HepG2 (cell line): Measurements from ENCODE around the gene HPCAL1. TPM values are rescaled to one million over a fixed set of nuclear protein-coding genes. Genes with fewer than 3 reads are reported as not detected.
A peak's percentile ranks its signal among the peaks of the same experiment; 100 is the strongest.

Experiments used
- ASH2L ChIP-seq: fragments of 300-600, 200-600 bp; sonication (generic); IDR thresholded peaks from 2 replicates; pipeline ENCODE4 v1.7.0; 2017; ENCODE audit warnings: low read depth, mild to moderate bottlenecking, moderate library complexity, mixed read lengths, low read length; ENCODE audit not compliant: insufficient read length
- ATAD3A ChIP-seq: sonication (generic); formaldehyde crosslinking; IDR thresholded peaks from 2 replicates; pipeline ENCODE4 v1.4.0; 2020; ENCODE audit warnings: missing genetic modification reagents
- ATF1 ChIP-seq: IDR thresholded peaks from 2 replicates; pipeline ENCODE4 v1.6.1; 2016; ENCODE audit warnings: mild to moderate bottlenecking, control low read depth
- BORCS8-MEF2B ChIP-seq: sonication (generic); formaldehyde crosslinking; IDR thresholded peaks from 2 replicates; pipeline ENCODE4 v1.8.0; 2022; ENCODE audit warnings: mild to moderate bottlenecking, missing genetic modification reagents
- CBFB ChIP-seq: sonication (generic); formaldehyde crosslinking; IDR thresholded peaks from 2 replicates; pipeline ENCODE4 v1.4.0; 2020; ENCODE audit warnings: missing genetic modification reagents
- CBX5 ChIP-seq: sonication (generic); formaldehyde crosslinking; IDR thresholded peaks from 2 replicates; pipeline ENCODE4 v1.4.0; 2020; ENCODE audit warnings: missing genetic modification reagents, borderline replicate concordance
- EP300 ChIP-seq, 3 experiments: sonication (generic) in 1 of 3; formaldehyde crosslinking in 1 of 3; IDR thresholded peaks; 2 replicates each; pipeline versions ENCODE4 v1.5.1 to v1.6.1; 2011 to 2020; ENCODE audit warnings: low read depth in 2 of 3, low read length in 2 of 3, borderline replicate concordance in 1 of 3, improper control_type of control experiment in 1 of 3, mild to moderate bottlenecking in 1 of 3, missing genetic modification reagents in 1 of 3, moderate library complexity in 1 of 3
- FOSL2 ChIP-seq: sonication (generic); formaldehyde crosslinking; IDR thresholded peaks from 2 replicates; pipeline ENCODE4 v1.4.0; 2020; ENCODE audit warnings: missing genetic modification reagents
- GFI1 ChIP-seq: sonication (generic); formaldehyde crosslinking; IDR thresholded peaks from 2 replicates; pipeline ENCODE4 v1.5.0; 2020; ENCODE audit warnings: missing genetic modification reagents, mild to moderate bottlenecking, borderline replicate concordance
- HNF4A ChIP-seq: sonication (generic); formaldehyde crosslinking; IDR thresholded peaks from 2 replicates; pipeline ENCODE4 v1.4.0; 2020; ENCODE audit warnings: missing genetic modification reagents
- HOXA7 ChIP-seq: sonication (generic); formaldehyde crosslinking; IDR thresholded peaks from 2 replicates; pipeline ENCODE4 v1.8.1; 2022; ENCODE audit warnings: mild to moderate bottlenecking, missing genetic modification reagents, moderate library complexity
- KAT2B ChIP-seq: fragments of 150-350 bp; IDR thresholded peaks from 2 replicates; pipeline ENCODE4 v1.6.1; 2014; ENCODE audit warnings: low read depth, low read length, borderline replicate concordance
- KLF15 ChIP-seq: sonication (generic); formaldehyde crosslinking; IDR thresholded peaks from 2 replicates; pipeline ENCODE4 v1.8.1; 2023; ENCODE audit warnings: borderline replicate concordance, mild to moderate bottlenecking, inconsistent platforms, missing genetic modification reagents, mixed read lengths
- SIX1 ChIP-seq: sonication (generic); formaldehyde crosslinking; IDR thresholded peaks from 2 replicates; pipeline ENCODE4 v1.4.0; 2020; ENCODE audit warnings: missing genetic modification reagents, borderline replicate concordance
- TOE1 ChIP-seq: sonication (generic); formaldehyde crosslinking; IDR thresholded peaks from 2 replicates; pipeline ENCODE4 v1.4.0; 2020; ENCODE audit warnings: mild to moderate bottlenecking, missing genetic modification reagents
- YEATS4 ChIP-seq: sonication (generic); formaldehyde crosslinking; IDR thresholded peaks from 2 replicates; pipeline ENCODE4 v1.4.0; 2020; ENCODE audit warnings: missing genetic modification reagents, borderline replicate concordance
- YY1 ChIP-seq: IDR thresholded peaks from 2 replicates; pipeline ENCODE4 v1.6.1; 2011; ENCODE audit warnings: low read length, low read depth, moderate library complexity, mild to moderate bottlenecking; ENCODE audit not compliant: insufficient read depth, insufficient replicate concordance
- ZFP1 ChIP-seq: IDR thresholded peaks from 2 replicates; pipeline ENCODE4 v1.6.1; 2016
- ZNF598 ChIP-seq: sonication (generic); formaldehyde crosslinking; IDR thresholded peaks from 2 replicates; pipeline ENCODE4 v1.5.1; 2020; ENCODE audit warnings: mild to moderate bottlenecking, missing genetic modification reagents, borderline replicate concordance
- ZNF850 ChIP-seq: sonication (generic); formaldehyde crosslinking; conservative IDR thresholded peaks from 2 replicates; pipeline ENCODE4 v1.9.0; 2021; ENCODE audit warnings: mild to moderate bottlenecking, missing genetic modification reagents
- ZSCAN31 ChIP-seq: sonication (generic); formaldehyde crosslinking; IDR thresholded peaks from 2 replicates; pipeline ENCODE4 v1.5.0; 2020; ENCODE audit warnings: low read depth, mild to moderate bottlenecking, missing genetic modification reagents
- polyA plus RNA-seq, 8 experiments: library from polyadenylated mRNA; depleted of rRNA in 3 of 8; stranded (reverse) in 7 of 8; unstranded in 1 of 8; fragments of >200 nt; fragmentation: Illumina TruSeq in 4 of 8; extraction: Trizol in 4 of 8; gene quantifications; 2 replicates each; pipeline versions ENCODE4 v1.2.1 to v1.2.3, GENCODE V29; 2011 to 2016; ENCODE audit warnings: low read depth in 4 of 8, missing spikeins in 1 of 8, mixed read lengths in 1 of 8; ENCODE audit not compliant: insufficient read depth in 1 of 8
- total RNA-seq, 5 experiments: library from RNA; depleted of rRNA; stranded (reverse); fragments of >200 nt; fragmentation: Illumina TruSeq; extraction: Trizol; gene quantifications; 2 replicates each; pipeline ENCODE4 v1.2.3, GENCODE V29; 2016; ENCODE audit warnings: low read depth in 1 of 5
- TF ChIP-seq, protein P1 (sequence below): IDR thresholded peaks from 2 replicates; pipeline ENCODE4 v1.6.1; 2016; ENCODE audit warnings: low read depth, borderline replicate concordance
- TF ChIP-seq, protein P2 (sequence below): sonication (generic); formaldehyde crosslinking; IDR thresholded peaks from 2 replicates; pipeline ENCODE4 v1.9.0; 2022; ENCODE audit warnings: missing genetic modification reagents, mild to moderate bottlenecking, borderline replicate concordance
- TF ChIP-seq, protein P3 (sequence below): IDR thresholded peaks from 2 replicates; pipeline ENCODE4 v1.4.0; 2020; ENCODE audit warnings: mild to moderate bottlenecking, missing genetic modification reagents

Gene HPCAL1
- total and polyA plus RNA-seq, 2 of the 13 experiments (the other 11 are each of a cell fraction or from before 2014, with no cell fraction given) = 29.5 to 29.9 TPM

DNA sequence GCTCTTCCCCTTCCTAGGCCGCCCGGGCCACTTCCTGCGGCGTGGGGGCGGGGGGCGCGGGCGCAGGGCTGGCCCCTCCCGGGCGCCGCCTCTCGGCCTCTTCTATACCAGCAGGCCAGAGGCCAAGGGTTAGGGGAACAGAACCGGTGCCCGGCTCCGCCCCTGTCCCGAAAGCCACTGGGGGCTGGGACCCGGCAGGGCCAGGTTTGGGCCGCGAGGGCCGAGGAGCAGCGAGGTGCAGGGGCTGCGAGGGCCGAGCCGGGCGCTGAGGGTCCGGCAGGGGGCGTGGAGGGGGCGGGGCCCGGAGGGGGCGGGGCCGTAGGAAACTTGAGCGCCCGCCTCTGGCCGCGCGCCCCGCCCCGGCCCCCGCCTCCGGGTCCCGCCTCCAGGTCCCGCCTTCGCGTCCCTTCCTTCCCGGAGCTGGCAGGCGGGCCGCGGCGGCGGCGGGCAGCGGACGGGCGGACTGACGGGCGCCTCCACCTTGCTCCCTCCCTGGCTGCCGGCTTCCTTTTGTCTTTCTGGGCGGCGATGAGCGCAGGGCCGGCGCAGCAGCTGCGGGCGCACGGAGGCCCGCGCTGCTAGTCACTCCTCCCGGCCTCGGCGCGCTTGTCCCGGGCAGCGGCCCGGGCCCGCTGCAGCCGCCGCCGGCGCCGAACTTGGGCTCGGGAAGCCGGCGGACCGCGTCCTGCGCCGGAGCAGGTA, at the start of gene HPCAL1 (continued):
- TF ChIP-seq FOSL2 (CRISPR knock-in tag) = 0 out of 2 replicates have a peak, but pooled peaks have one; percentile 29
- peak; percentile 23; the same call in 1 of the 2 replicates for TF ChIP-seq SIX1 (CRISPR knock-in tag)
- no peak for TF ChIP-seq KAT2B
- TF ChIP-seq TOE1 (CRISPR knock-in tag) = peak; percentile 77; the same call in 1 of the 2 replicates
- TF ChIP-seq YEATS4 (CRISPR knock-in tag) = peak; percentile 77; the same call in 1 of the 2 replicates
- peak; percentile 55 for TF ChIP-seq ASH2L
- TF ChIP-seq ZFP1 (CRISPR knock-in tag) = 0 out of 2 replicates have a peak, but pooled peaks have one; percentile 31
- no peak for TF ChIP-seq ATF1
- peak; percentile 60; the same call in 1 of the 2 replicates for TF ChIP-seq GFI1 (CRISPR knock-in tag)
- peak; percentile 76 for TF ChIP-seq HNF4A (CRISPR knock-in tag)
- peak; percentile 85 for TF ChIP-seq ZSCAN31 (CRISPR knock-in tag)
- no peak for TF ChIP-seq KLF15 (CRISPR knock-in tag)
- TF ChIP-seq, protein P1, sequence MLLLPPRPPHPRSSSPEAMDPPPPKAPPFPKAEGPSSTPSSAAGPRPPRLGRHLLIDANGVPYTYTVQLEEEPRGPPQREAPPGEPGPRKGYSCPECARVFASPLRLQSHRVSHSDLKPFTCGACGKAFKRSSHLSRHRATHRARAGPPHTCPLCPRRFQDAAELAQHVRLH (CRISPR knock-in tag) = peak; percentile 64; the same call in 1 of the 2 replicates
- TF ChIP-seq ZNF850 (CRISPR knock-in tag) = peak; percentile 82
- peak; percentile 91 for TF ChIP-seq BORCS8-MEF2B
- 0 out of 2 replicates have a peak, but pooled peaks have one; percentile 42 for TF ChIP-seq CBFB (CRISPR knock-in tag)
- TF ChIP-seq, protein P2, sequence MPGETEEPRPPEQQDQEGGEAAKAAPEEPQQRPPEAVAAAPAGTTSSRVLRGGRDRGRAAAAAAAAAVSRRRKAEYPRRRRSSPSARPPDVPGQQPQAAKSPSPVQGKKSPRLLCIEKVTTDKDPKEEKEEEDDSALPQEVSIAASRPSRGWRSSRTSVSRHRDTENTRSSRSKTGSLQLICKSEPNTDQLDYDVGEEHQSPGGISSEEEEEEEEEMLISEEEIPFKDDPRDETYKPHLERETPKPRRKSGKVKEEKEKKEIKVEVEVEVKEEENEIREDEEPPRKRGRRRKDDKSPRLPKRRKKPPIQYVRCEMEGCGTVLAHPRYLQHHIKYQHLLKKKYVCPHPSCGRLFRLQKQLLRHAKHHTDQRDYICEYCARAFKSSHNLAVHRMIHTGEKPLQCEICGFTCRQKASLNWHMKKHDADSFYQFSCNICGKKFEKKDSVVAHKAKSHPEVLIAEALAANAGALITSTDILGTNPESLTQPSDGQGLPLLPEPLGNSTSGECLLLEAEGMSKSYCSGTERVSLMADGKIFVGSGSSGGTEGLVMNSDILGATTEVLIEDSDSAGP (CRISPR knock-in tag) = no peak
- TF ChIP-seq ATAD3A (CRISPR knock-in tag) = no peak
- TF ChIP-seq, protein P3, sequence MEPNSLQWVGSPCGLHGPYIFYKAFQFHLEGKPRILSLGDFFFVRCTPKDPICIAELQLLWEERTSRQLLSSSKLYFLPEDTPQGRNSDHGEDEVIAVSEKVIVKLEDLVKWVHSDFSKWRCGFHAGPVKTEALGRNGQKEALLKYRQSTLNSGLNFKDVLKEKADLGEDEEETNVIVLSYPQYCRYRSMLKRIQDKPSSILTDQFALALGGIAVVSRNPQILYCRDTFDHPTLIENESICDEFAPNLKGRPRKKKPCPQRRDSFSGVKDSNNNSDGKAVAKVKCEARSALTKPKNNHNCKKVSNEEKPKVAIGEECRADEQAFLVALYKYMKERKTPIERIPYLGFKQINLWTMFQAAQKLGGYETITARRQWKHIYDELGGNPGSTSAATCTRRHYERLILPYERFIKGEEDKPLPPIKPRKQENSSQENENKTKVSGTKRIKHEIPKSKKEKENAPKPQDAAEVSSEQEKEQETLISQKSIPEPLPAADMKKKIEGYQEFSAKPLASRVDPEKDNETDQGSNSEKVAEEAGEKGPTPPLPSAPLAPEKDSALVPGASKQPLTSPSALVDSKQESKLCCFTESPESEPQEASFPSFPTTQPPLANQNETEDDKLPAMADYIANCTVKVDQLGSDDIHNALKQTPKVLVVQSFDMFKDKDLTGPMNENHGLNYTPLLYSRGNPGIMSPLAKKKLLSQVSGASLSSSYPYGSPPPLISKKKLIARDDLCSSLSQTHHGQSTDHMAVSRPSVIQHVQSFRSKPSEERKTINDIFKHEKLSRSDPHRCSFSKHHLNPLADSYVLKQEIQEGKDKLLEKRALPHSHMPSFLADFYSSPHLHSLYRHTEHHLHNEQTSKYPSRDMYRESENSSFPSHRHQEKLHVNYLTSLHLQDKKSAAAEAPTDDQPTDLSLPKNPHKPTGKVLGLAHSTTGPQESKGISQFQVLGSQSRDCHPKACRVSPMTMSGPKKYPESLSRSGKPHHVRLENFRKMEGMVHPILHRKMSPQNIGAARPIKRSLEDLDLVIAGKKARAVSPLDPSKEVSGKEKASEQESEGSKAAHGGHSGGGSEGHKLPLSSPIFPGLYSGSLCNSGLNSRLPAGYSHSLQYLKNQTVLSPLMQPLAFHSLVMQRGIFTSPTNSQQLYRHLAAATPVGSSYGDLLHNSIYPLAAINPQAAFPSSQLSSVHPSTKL (CRISPR knock-in tag) = peak; percentile 72
- no peak for TF ChIP-seq ZNF598 (CRISPR knock-in tag)
- peak; percentile 18 to 66; a peak in 2 of 4 replicates for TF ChIP-seq EP300 (IDR thresholded peaks at IDR 0.05; ENCODE audit: low read depth in 2 of 2, low read length in 2 of 2)
- TF ChIP-seq EP300 (CRISPR knock-in tag; IDR thresholded peaks at IDR 0.05; ENCODE audit: borderline replicate concordance) = no peak; the same call in 1 of the 2 replicates
- peak; percentile 54; the same call in 1 of the 2 replicates for TF ChIP-seq CBX5
- no peak for TF ChIP-seq HOXA7
- peak; percentile 60 for TF ChIP-seq YY1
